Stimulated activated CD8-positive, alpha-beta memory T cell treated with anti-CD3 and anti-CD28 coated beads, Interleukin-12 subunit alpha, Interleukin-12 subunit beta, amount 100 ng/mL, for 24 hours (primary cell): ENCODE results near the gene TRIM65.
"Not testable (repeated sequence)": the region's sequence is repeated elsewhere in the genome, so short reads cannot be mapped to it uniquely, and the experiment has no call there.

Source experiments
- DNase-seq: peaks from one replicate; pipeline ENCODE4 v3.0.0-alpha.2; 2020; ENCODE audit errors: extremely low read depth

The TRIM65 gene

DNA sequence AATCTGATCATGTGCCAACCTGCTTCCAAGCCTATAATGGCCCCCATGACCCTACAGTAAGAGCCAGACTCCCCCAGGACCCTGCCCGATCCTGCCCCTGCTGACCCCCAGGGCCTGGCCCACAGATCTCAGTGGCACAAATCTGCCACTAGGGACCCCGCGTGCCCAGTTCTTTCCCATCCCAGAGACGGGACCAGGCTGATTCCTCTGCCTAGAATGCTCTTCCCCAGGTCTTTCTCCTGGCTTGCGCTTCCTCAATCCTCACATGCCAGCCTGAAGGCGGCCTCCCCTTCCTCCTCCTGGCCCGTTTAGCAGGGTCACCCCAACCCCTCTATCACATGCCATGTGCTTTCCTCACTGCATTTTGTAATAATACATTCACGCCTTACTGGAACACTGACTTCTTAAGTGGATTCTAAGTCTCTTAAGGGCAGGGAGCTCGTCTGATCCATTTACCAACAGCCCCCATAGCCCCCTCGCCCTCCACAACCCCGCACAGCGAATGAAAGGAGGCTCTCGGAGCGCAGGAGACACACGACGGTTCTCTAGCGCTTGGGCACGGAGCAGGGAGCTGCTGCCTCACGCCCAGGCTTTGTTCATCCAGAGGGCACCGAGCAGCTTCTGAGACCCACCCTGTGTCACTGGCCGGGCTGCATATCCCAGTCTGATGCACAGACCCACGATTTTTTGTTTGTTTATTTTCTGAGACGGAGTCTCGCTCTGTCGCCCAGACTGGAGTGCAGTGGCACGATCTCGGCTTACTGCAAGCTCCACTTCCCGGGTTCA is 1.2 kb downstream of the TRIM65 start:
- no peak for DNase-seq

GRCh38 chr17:75894049-75894733 is 2.6 kb downstream of the TRIM65 start:
- no peak for DNase-seq

- no peak for DNase-seq
These were observed 3.3 kb downstream of the TRIM65 start for GRCh38 chr17:75893305-75894048.

GRCh38 chr17:75892556-75893224 is 4.1 kb downstream of the TRIM65 start:
- no peak for DNase-seq

DNA sequence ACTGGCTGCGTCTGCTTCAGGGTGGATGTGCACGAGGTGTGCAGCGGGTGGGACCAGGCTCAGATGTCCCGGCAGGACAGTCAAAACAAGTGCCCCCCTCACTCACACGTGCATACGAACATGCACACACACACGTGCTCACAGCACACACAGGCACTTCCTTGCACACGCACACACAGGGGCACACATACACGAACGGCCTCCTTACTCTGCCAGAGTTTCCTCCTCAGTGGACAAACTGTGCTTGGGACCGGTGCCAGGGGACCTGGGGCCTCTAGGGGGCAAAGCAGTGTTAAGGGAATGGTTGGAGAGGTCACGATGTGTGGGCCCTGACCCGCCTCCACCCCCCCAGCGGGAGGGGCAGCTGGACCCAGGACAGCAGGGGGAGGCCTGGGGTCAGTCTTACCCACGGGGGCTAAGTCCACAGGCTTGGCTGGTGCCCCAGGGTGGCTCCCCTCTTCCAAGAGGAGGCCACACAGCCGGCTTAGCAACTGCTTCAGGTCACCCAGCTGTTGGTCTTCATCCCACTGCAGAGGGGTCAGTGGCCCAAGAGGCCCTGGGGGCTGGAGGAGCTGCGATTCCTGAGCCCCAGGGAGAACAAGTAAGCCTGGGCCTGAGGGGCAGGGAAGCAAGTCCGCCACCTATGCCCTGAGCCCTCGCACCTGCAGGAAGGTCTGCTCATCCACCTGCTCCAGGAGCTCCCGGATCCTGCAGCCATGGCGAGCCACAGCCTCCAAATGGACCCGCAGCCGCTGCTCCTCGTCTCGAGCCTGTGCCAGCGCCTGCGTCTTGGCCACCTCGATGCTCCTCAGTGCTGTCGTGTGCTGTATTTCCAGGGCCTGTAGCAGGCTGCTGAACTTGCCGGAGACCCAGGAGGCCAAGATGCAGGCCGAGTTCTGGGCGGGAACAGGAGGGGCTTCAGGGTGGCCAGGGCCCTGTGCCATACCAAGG is 4.9 kb downstream of the TRIM65 start:
- no peak for DNase-seq

GRCh38 chr17:75891022-75891604 is 5.6 kb downstream of the TRIM65 start:
- DNase-seq, result no peak

DNA sequence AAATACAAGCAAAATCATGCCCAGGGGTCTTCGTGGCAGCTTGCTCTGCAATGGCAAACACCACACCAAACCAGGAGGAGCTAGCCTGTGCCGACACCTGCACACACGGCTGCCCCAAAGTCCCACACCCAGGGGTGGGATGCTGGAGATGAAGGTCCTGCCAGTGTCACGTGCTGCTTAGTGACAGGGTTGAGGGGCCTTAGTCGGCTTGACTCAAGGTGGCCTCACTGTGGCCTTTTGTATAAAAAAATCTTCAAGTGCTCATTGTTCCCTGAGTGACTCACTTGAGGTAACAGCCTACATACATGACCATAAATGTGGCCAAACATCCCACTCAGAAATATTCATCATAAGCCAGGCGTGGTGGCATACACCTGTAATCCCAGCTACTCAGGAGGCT is 7.3 kb downstream of the TRIM65 start:
- DNase-seq, result no peak

DNA sequence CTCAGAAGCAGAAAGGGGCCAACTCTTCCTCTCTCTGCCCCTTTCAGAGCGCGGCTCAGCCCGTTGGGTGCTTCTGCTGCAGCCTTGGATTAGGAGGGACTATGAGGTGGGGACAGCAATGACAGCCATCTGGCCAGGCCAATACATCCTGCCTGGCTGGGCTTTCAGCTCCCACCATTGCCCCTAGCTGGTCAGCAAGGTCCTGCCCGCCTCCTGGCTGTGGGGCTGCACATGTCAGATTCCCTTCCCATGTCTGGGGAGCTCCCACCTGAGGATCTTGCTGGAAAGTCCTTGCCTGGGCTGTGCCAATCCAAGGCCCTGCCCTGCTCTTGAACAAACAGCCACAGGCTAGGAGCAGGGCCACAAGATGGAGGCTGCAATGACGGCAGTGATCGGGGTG is 8.3 kb downstream of the TRIM65 start:
- no peak for DNase-seq

DNA sequence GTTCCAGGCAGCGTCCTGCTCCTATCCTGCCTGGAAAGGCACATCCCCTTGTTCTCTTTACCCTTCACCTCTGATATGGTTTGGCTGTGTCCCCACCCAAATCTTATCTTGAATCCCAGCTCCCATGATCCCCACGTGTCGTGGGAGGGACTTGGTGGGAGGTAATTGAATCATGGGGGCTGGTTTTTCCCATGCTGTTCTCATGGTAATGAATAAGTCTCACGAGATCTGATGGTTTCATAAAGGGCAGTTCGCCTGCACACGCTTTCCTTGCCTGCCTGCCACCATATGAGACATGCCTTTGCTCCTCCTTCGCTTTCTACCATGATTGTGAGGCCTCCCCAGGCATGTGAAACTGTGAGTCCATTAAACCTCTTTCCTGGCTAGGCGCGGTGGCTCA is 10.9 kb downstream of the TRIM65 start:
- not testable (repeated sequence) for DNase-seq

DNA sequence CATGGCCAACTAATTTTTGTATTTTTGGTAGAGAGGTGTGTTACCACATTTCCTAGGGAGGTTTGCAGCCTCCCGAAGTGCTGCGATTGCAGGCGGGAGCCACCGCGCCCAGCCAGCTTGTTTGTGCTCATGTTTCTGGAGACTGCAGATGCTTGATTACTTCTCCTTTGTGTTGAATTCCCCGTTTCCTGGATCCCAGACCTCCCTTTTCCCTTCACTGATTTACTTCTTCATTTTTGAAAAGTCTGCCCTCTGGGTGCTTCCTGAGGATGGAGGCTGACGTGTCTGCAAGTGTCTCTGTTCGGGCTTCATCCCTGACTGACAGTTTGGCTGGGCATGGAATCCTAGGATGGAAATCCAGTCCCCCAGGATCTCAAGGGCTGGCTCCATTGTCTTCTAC is 11.3 kb downstream of the TRIM65 start:
- no peak for DNase-seq

- DNase-seq, result no peak
These were observed 14.9 kb downstream of the TRIM65 start for GRCh38 chr17:75881678-75882454.

DNA sequence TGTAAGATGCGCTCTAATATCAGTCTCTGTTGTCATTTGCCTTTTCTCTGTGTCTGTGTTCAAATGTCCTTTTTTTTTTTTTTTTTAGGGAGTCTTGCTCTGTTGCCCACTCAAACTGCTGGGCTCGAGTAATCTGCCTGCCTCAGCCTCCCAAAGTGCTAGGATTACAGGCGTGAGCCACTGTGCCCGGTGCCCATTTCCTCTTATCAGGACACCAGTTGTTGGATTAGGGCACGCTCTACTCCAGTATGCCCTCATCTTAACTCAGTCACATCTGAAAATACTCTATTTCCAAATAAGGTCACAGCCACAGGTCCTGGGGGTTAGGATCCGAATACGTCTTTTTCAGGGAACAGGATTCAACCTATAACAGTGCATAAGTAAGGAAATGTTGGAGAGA is 16.5 kb downstream of the TRIM65 start:
- no peak for DNase-seq

DNA sequence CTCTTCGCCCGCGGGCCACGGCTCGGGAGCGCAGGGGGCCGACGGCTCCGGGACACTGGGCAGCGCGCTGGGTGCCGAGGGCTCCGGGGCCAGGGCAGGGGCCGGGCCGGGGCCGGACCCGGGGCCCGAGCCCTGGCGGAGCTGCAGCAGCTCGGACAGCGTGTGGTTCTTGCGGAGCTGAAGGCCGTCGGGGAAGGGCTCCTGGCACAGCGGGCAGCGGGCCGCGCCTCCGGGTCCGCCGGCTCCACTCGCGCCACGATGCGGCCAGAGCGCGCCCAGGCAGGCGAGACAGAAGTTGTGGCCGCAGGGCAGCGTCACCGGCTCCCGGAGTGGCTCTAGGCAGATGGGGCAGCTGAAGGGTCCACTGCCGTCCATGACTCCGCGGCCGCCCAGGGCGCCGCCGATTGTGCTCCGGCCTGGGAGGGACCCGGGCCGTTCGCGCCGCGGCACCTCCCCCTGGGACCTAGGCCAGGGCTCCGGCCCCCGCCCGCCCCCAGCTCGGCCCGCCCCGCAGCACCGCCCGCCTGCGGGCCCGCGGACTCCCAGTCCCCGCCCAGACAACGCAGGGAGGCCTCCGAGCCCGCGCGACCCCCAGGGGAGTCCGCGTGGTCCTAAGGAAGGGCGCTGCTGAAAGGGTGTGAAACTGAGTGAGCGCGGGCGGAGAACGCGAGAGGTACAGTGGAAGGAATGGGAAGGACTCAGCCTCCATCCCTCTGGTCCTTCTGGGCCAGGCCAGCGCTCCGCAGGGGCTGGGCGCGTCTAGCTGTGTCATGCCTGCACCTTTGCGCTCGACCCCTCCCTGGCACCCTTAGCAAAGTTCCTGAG is 18.4 kb downstream of the TRIM65 start, which contains the start of gene TRIM47:
Gene TRIM47 (minus strand): TSS at position 408 of the 825 bp plus-strand sequence. CDS start 33 bp downstream, at position 375.
- no peak for DNase-seq

DNA sequence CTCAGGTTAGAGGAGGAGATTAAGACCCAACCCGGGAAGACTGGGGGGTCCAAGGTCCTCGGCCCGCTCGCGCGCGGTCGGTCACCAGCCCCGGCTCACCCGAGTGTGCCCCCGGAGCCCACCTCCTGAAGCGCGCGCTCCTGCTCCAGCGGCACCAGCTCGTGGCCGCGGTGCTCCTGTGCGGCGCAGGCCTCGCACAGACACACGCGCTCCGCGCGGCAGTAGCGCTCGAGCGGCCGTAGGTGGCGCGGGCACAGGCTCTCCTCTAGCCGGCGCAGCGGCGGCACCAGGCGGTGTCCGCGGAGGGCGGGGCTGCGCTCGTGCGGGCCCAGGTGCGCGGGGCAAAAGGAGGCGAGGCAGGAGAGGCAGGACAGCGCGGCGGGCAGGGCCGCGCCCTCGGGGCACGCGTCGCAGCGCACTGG is 19.0 kb downstream of the TRIM65 start:
- DNase-seq, result no peak

- DNase-seq, result no peak
These were observed 19.6 kb downstream of the TRIM65 start for GRCh38 chr17:75876938-75877751.

- DNase-seq, result no peak
These were observed 20.4 kb downstream of the TRIM65 start for GRCh38 chr17:75876190-75876937.

GRCh38 chr17:75875940-75876189 is 20.9 kb downstream of the TRIM65 start:
- DNase-seq, result no peak
